Astrocyte (in vitro differentiated cells and primary cell): ENCODE results near the gene POLR2L. TPM values are rescaled to one million over a fixed set of nuclear protein-coding genes. Genes with fewer than 3 reads are reported as not detected.

Source experiments
- DNase-seq: peaks from one replicate; pipeline ENCODE4 v3.0.0-alpha.2; 2010; ENCODE audit warnings: low read depth
- FAIRE-seq: peaks from 2 replicates; lab custom pipeline; 2011; peaks lifted over from hg19 to GRCh38; lab: Jason Lieb, UNC
- H2AFZ ChIP-seq: 2 replicates; pipeline ENCODE4 v1.6.0; 2012; ENCODE audit warnings: low read depth, low read length, inconsistent platforms
- H3K27ac ChIP-seq: 2 replicates; pipeline ENCODE4 v1.5.1; 2011; ENCODE audit warnings: low read depth, low read length, inconsistent platforms
- H3K27me3 ChIP-seq: 2 replicates; pipeline ENCODE4 v1.6.0; 2011; ENCODE audit warnings: low read length, inconsistent platforms; ENCODE audit not compliant: insufficient read depth
- H3K36me3 ChIP-seq: 2 replicates; pipeline ENCODE4 v1.5.1; 2011; ENCODE audit warnings: low read length, inconsistent platforms; ENCODE audit not compliant: insufficient read depth
- H3K4me1 ChIP-seq: 2 replicates; pipeline ENCODE4 v1.5.1; 2011; ENCODE audit warnings: low read length, inconsistent platforms; ENCODE audit not compliant: insufficient read depth
- H3K4me2 ChIP-seq: 2 replicates; pipeline ENCODE4 v1.6.0; 2012; ENCODE audit warnings: low read length, inconsistent platforms
- H3K4me3 ChIP-seq: 2 replicates; pipeline ENCODE4 v1.5.1; 2011; ENCODE audit warnings: low read depth, mild to moderate bottlenecking, low read length, inconsistent platforms; ENCODE audit not compliant: insufficient read depth
- H3K79me2 ChIP-seq: 2 replicates; pipeline ENCODE4 v1.6.0; 2012; ENCODE audit warnings: mild to moderate bottlenecking, low read length, inconsistent platforms; ENCODE audit not compliant: insufficient read depth
- H3K9ac ChIP-seq: 2 replicates; pipeline ENCODE4 v1.6.0; 2012; ENCODE audit warnings: mild to moderate bottlenecking, low read length, inconsistent platforms
- H3K9me3 ChIP-seq: 2 replicates; pipeline ENCODE4 v1.5.1; 2012; ENCODE audit warnings: low read depth, mild to moderate bottlenecking, low read length, inconsistent platforms; ENCODE audit not compliant: insufficient read depth
- H4K20me1 ChIP-seq: 2 replicates; pipeline ENCODE4 v1.6.0; 2012; ENCODE audit warnings: low read length, inconsistent platforms; ENCODE audit not compliant: insufficient read depth
- H3K27ac Mint-ChIP-seq: one replicate; pipeline ENCODE4 v1.8.0; 2021; ENCODE audit warnings: mild to moderate bottlenecking, mixed read lengths; ENCODE audit not compliant: unreplicated experiment
- H3K27me3 Mint-ChIP-seq: one replicate; pipeline ENCODE4 v1.8.0; 2021; ENCODE audit warnings: low read depth, mixed read lengths; ENCODE audit not compliant: unreplicated experiment
- H3K36me3 Mint-ChIP-seq: one replicate; pipeline ENCODE4 v1.8.0; 2021; ENCODE audit warnings: low read depth, mixed read lengths; ENCODE audit not compliant: unreplicated experiment
- H3K4me1 Mint-ChIP-seq: one replicate; pipeline ENCODE4 v1.8.0; 2021; ENCODE audit warnings: low read depth, mixed read lengths; ENCODE audit not compliant: unreplicated experiment
- H3K4me3 Mint-ChIP-seq: one replicate; pipeline ENCODE4 v1.8.0; 2021; ENCODE audit warnings: mild to moderate bottlenecking, moderate library complexity, mixed read lengths; ENCODE audit not compliant: unreplicated experiment
- H3K9me3 Mint-ChIP-seq: one replicate; pipeline ENCODE4 v1.8.0; 2021; ENCODE audit warnings: mild to moderate bottlenecking, mixed read lengths; ENCODE audit not compliant: unreplicated experiment
- EZH2 ChIP-seq: IDR thresholded peaks from 2 replicates; pipeline ENCODE4 v1.6.1; 2012; ENCODE audit warnings: mild to moderate bottlenecking, low read length, inconsistent platforms; ENCODE audit not compliant: insufficient read depth
- total RNA-seq: library from RNA; stranded (reverse); gene quantifications from 2 replicates; pipeline ENCODE4 v1.2.1, GENCODE V29; 2021
- TF ChIP-seq, protein P1 (sequence below): IDR thresholded peaks from 2 replicates; pipeline ENCODE4 v1.5.1; 2011; ENCODE audit warnings: low read depth, mild to moderate bottlenecking, inconsistent platforms, low read length, moderate library complexity; ENCODE audit not compliant: insufficient read depth

POLR2L gene
- total RNA-seq, 1 donor from 2014 or later: 212 TPM

DNA sequence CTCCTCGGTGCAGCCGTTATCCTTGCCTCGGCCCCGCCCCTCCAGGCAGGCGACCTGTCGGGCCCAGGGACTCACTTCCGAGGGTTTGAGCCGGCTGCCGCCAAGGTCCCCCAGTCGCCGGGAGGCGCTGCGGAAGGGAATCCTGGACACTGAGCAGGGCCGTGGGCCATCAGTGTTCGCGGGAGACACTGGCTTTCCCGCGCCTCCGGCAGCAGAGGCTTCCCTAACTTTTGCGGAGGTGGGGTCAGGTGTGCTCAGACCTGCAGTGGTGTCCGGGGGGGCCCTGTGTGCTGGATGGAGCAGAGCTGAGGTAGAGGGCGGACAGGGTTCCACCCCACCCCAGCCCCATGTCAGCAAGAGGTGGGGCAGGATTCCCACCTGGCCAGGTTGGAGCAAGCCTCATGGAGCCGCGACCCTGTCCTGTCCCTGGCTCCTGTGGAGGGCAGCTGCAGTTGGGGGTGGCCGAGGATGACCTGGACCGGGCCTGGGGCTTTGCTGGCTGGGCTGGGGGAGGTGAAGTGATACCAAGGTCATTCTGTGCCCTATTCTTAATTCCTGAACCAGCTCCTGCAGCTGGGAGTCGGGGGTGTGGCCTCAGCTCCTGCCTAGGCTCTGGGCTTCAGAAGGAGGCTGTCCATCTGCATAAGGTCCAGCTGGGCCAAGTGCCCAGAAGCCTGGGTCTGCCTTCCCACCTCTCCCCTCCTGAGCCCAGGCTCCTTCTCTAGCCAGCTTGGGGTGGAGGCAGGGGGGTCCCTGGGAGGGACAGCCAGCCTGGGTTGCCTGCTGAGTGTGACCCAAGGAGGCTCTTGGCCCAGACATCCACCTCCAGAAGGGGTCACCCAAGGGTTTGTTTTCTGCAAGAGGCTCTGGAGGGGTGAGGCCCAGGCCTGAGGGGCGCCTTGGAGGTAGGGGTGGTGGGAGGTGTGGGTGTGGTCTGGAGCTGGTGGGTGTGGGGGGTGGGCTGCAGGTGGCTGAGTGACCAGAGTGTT is 8.7 kb upstream of the POLR2L start:
- peak overlapping the region; percentile 78 for H3K4me3 Mint-ChIP-seq

DNA sequence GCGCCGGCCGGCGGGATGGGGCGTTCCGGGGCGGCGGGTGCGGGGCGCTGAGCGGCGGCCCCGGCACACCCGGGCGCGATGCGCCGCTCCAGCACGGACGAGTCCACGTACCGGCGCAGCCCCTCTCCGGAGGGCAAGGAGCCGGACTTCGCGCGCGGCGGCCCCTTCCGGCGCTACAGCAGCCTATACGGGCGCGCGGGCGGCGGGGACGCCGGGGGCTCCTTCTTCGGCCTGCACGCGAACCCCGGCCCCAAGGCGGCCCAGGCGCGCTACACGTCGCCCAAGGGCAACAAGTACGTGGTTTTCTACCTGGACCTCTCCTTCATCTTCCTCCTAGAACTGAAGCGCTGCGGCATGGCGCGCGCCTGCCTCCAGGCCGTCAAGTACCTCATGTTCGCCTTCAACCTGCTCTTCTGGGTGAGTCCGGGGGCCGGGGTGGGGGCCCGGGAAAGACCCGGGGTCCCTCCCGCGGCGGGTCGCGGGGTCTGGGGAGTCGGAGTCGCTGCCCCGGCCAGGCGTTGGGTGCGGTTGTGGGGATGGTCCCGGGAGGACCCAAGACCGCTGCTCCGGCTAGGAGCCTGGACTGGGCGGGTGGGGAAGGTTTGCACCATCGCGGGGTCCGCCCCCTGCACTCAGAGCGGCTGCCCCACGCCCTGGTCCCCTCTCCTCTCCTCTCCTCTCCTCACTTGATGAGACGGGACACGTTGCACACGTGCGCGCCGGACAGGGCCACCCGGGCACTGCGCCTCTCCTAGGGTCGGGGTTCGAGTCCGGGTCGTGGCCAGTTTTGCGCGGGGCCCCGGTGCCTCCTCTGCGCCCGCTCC is 7.8 kb upstream of the POLR2L start:
- FAIRE-seq (no peak), DNase-seq (no peak)
- Histone ChIP-seq H2AFZ (peak overlapping the region; percentile 26), H4K20me1 (peaks cover 91% of the 10 kb centered on the region), H3K4me2 (peak overlapping the region; percentile 85), H3K36me3 (no peaks in the 10 kb centered on the region), H3K79me2 (peaks cover 23% of the 10 kb centered on the region), H3K9me3 (no peaks in the 10 kb centered on the region), H3K27ac (no peak overlapping the region), H3K9ac (peak overlapping the region; percentile 27), H3K4me3 (peak overlapping the region; percentile 39), H3K4me1 (peaks cover 30% of the 10 kb centered on the region), H3K27me3 (no peaks in the 10 kb centered on the region)
- H3K36me3 Mint-ChIP-seq: peaks cover 2% of the 10 kb centered on the region
- peaks cover 4% of the 10 kb centered on the region for H3K4me1 Mint-ChIP-seq
- no peaks in the 10 kb centered on the region for H3K27me3 Mint-ChIP-seq
- H3K4me3 Mint-ChIP-seq: peak overlapping the region; percentile 78
- TF ChIP-seq, protein P1, sequence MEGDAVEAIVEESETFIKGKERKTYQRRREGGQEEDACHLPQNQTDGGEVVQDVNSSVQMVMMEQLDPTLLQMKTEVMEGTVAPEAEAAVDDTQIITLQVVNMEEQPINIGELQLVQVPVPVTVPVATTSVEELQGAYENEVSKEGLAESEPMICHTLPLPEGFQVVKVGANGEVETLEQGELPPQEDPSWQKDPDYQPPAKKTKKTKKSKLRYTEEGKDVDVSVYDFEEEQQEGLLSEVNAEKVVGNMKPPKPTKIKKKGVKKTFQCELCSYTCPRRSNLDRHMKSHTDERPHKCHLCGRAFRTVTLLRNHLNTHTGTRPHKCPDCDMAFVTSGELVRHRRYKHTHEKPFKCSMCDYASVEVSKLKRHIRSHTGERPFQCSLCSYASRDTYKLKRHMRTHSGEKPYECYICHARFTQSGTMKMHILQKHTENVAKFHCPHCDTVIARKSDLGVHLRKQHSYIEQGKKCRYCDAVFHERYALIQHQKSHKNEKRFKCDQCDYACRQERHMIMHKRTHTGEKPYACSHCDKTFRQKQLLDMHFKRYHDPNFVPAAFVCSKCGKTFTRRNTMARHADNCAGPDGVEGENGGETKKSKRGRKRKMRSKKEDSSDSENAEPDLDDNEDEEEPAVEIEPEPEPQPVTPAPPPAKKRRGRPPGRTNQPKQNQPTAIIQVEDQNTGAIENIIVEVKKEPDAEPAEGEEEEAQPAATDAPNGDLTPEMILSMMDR: no peak
- no peak for TF ChIP-seq EZH2
- H3K9me3 Mint-ChIP-seq: no peaks in the 10 kb centered on the region
- no peak overlapping the region for H3K27ac Mint-ChIP-seq

More for the DNA sequence above, 8.7 kb upstream of the POLR2L start:
- peak overlapping the region; percentile 85 for H3K4me2 ChIP-seq
- TF ChIP-seq, protein P1: no peak
- no peak for TF ChIP-seq EZH2
- Mint-ChIP-seq H3K36me3 (peaks cover 2% of the 10 kb centered on the region), H3K27me3 (no peaks in the 10 kb centered on the region), H3K9me3 (no peaks in the 10 kb centered on the region), H3K4me1 (peaks cover 4% of the 10 kb centered on the region), H3K27ac (no peak overlapping the region)
- peaks cover 18% of the 10 kb centered on the region for H3K79me2 ChIP-seq
- H3K27me3 ChIP-seq: no peaks in the 10 kb centered on the region
- H3K9me3 ChIP-seq: no peaks in the 10 kb centered on the region
- no peaks in the 10 kb centered on the region for H3K36me3 ChIP-seq
- no peak overlapping the region for H2AFZ ChIP-seq
- H3K27ac ChIP-seq: no peak overlapping the region
- no peak for FAIRE-seq
- H3K4me3 ChIP-seq: no peak overlapping the region
- no peak for DNase-seq
- H4K20me1 ChIP-seq: peaks cover 91% of the 10 kb centered on the region
- H3K9ac ChIP-seq: no peak overlapping the region
- H3K4me1 ChIP-seq: peaks cover 21% of the 10 kb centered on the region
